Activated CD8-positive, alpha-beta memory T cell treated with anti-CD3 and anti-CD28 coated beads, Interleukin-2, amount 50 U/mL, for 48 hours (primary cell): ENCODE results near the gene STS.
A peak's percentile ranks its signal among the peaks of the same experiment; 100 is the strongest.
"Not testable (repeated sequence)": the region's sequence is repeated elsewhere in the genome, so short reads cannot be mapped to it uniquely, and the experiment has no call there.

ENCODE experiments used
- DNase-seq: peaks from one replicate; pipeline ENCODE4 v3.0.0-alpha.2; 2020

The STS gene

DNA sequence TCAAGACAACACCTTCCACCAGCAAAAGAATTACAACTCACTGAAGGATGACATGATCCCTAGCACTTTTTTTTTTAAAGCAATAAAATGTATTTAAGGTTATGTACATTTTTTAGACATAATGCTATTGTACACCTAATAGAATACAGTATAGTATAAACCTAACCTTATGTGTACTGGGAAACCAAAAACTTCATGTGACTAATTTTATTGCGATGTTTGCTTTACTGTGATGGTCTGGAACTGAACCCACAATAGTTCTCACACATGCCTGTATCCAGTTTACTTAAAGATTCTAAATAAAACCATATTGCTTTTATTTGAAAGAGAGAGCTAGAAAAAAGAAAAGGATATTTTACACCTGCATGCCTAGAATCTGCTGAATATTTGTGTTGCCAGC lies 4.4 kb upstream of the STS start:
- DNase-seq = no peak

DNA sequence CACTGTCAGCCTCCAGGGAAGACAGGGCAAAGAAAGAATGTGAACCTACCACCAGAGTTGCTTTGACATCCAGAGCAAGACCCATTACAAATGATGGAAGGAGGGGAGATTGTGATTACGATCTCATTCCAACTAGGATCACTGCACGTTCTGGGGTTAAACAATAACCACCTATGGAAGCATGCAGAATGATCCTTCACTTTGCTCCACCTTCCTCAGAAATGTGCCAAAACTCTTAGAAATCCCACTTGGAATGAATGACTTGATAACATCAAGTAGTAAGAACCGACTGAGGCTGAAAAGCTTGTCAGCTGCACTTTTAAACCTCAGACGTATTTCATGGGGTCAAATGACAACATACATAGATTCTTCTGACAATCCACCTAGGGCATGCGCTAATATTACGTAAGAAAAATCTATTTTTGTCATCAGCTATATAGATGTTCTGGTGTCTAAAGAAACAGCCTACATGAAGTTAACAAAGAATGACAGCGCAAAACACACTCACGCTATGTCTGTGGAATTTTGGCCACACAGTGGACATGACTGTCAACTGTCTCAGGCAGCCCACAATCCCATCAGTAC lies 3.5 kb upstream of the STS start:
- DNase-seq = no peak

DNA sequence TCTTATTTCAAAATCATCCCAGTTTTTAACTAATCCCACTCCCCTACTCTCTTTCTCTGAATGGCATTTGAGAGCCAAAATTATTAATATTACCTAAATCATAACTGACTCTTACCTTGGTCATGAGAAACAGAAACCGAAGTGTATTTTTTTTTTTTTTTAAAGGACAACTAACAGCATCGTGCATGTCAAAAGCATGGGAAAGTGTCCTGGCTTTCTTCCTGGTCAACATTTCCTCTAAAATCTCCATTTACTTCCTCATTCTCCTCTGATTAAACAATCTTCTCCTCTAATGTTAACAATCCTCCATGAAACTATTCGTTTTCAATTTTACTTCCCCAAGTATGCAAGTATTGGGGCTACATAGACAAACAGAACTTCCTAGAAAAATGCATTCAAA lies 2.1 kb upstream of the STS start:
- DNase-seq = no peak

GRCh38 chrX:7146020-7146702 lies 1.4 kb upstream of the STS start:
- no peak for DNase-seq

DNA sequence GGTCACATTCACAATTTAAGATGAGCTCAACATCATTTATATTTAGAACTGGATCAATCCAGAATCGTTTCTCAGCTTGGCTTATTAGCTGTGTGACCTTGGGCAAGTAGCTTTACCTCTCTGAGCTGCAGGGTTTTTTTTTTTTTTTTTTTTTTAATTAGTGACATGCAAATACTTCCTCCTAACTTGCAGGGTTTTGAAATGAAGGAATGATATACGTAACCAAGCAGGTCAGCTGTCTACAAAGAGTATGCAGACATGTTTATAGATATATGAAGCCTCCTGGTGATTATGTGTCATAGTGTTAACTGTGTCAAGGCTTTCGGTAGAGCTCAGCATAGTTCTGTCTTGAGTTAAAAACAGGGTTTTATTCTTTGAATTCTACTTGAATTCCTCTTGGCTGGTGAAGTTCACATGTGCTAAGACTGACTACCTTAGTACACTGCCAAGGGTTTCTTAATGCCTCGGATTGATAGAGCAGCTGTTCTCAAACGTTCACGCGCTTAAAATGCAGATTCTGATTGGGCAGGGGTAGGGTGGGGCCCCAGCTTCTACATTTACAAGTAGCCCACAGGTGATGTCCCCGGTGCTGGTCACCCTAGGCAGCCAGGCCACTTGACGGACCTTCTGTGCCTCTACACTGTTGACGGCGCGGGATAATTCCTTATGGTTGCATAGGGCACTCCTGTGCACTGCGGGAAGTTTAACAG lies 654 bp upstream of the STS start:
- DNase-seq = no peak

- DNase-seq = peak; percentile 88
Measured at GRCh38 chrX:7147978-7148854, 704 bp downstream of the STS start, which contains the start of gene PUDP. Gene PUDP (minus strand): TSS chrX:7148153. CDS start chrX:7148113, 40 bp downstream.

- DNase-seq = no peak
Measured at GRCh38 chrX:7149411-7149810, 1.9 kb downstream of the STS start.

GRCh38 chrX:7153231-7153630 lies 5.7 kb downstream of the STS start:
- no peak for DNase-seq

GRCh38 chrX:7154041-7154597 lies 6.6 kb downstream of the STS start:
- DNase-seq = no peak

GRCh38 chrX:7155163-7155562 lies 7.7 kb downstream of the STS start:
- no peak for DNase-seq

GRCh38 chrX:7156879-7157278 lies 9.4 kb downstream of the STS start:
- DNase-seq = no peak

GRCh38 chrX:7158468-7158990 lies 11.0 kb downstream of the STS start:
- DNase-seq = no peak

- no peak for DNase-seq
Measured at GRCh38 chrX:7159149-7159861, 11.8 kb downstream of the STS start.

DNA sequence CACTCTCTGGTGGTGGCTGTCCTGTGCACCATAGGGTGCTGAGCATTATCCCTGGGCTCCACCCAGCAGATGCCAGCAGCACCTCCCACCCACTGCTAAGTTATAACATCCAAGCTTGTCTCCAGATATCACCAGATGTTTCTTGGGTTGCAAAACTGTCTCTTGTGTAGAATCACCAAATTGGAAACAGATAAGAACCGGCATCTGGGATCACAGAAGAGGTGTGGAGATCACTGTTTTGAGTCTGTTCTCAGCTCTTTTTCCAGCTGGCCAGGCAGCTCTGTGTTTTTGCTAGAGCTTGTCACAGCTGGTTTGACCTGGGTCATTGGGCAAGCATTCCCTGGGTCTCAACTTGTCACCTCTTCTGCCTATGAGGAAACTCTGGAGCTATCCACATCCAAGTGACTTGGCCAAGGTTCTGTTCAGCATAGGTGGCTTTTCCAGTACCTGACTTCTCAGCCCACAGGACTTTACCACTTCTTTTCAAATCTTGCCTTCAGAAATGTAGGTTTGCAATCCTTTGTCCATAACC lies 15.7 kb downstream of the STS start:
- DNase-seq = no peak

DNA sequence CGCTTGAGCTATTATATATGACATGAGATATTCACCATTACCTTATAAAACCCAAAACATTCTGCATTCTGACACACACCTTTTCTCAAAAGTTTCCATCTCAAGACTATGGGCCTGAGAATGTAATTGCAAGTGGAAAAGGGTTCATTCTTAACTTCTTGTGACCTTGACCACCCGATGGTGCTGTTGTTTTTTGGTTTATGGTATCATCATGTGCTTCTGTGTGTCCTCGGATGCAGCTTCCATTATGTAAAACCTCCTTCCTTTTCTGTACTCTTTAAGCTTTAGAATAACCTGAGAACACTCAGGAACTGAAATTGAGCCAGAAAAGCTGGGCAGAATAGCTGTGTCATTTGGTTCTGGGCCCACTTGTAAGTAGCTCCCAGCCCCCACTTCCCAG lies 16.7 kb downstream of the STS start:
- no peak for DNase-seq

GRCh38 chrX:7168371-7168770 lies 20.9 kb downstream of the STS start:
- DNase-seq = no peak

GRCh38 chrX:7169627-7170026 lies 22.1 kb downstream of the STS start:
- no peak for DNase-seq

DNA sequence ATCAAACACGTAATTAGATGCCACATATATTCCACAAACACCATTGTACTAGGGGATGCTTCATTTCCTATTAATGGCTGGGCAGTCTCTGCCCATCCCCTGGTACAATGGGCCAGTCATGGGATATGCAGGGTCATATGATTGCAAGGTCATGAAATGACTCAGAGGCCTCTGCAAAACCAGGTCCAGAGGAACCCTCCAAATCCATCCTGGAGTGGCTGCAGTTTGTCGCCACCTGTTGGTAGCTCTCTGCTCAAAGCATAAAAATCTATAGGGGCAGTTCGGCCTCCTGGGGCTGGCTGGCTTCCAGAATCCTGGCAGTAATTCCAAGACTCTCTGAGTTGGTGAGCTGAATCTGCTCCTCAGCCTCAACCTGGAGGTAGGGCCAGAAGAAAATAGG lies 23.4 kb downstream of the STS start:
- peak; percentile 52 for DNase-seq

DNA sequence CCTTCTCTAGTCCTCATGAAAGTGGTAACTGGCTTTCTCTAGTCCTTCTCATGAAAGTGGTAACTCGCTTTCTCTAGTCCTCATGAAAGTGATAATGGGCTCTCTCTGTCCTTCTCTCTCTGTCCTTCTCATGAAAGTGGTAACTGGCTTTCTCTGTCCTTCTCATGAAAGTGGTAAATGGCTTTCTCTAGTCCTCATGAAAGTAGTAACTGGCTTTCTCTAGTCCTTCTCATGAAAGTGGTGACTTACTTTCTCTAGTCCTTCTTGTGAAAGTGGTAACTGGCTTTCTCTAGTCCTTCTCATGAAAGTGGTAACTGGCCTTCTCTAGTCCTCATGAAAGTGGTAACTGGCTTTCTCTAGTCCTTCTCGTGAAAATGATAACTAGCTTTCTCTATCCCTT lies 31.3 kb downstream of the STS start:
- not testable (repeated sequence) for DNase-seq

DNA sequence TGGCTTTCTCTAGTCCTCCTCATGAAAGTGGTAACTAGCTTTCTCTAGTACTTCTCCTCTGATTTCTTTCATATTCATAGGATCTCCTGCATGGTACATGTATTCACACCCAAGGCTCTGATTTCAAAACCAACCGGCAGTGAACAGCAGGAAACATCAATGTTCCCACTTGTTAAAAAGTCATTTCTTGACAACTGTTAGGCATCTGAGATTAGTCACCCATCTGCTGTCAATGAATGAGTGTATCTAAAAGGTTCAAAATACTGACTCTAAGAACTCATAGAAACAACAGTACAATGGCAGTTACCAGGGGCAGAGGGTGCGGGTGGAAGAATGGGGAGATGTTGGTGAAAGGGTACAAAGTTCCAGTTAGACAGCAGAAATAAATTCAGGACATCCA lies 31.9 kb downstream of the STS start:
- no peak for DNase-seq

GRCh38 chrX:7184816-7185215 lies 37.3 kb downstream of the STS start:
- no peak for DNase-seq

GRCh38 chrX:7188672-7189071 lies 41.2 kb downstream of the STS start:
- DNase-seq = no peak
